Type B pancreatic cell (in vitro differentiated cells): ENCODE data around the gene KDM8. TPM values are rescaled to one million over a fixed set of nuclear protein-coding genes. Genes with fewer than 3 reads are reported as not detected.
A peak's percentile ranks its signal among the peaks of the same experiment; 100 is the strongest.

ENCODE experiments used
- DNase-seq: peaks from one replicate; pipeline ENCODE4 v3.0.0; 2021; ENCODE audit warnings: mixed read lengths; ENCODE audit not compliant: unreplicated experiment; ENCODE audit errors: extremely low spot score
- H3K27ac Mint-ChIP-seq: 2 replicates; pipeline ENCODE4 v1.8.0; 2021; ENCODE audit warnings: mild to moderate bottlenecking, mixed read lengths
- H3K27me3 Mint-ChIP-seq: 2 replicates; pipeline ENCODE4 v1.8.0; 2021; ENCODE audit warnings: mixed read lengths
- H3K36me3 Mint-ChIP-seq: 2 replicates; pipeline ENCODE4 v1.8.0; 2021; ENCODE audit warnings: mixed read lengths
- H3K4me1 Mint-ChIP-seq: one replicate; pipeline ENCODE4 v1.8.0; 2021; ENCODE audit warnings: mixed read lengths; ENCODE audit not compliant: unreplicated experiment
- H3K4me3 Mint-ChIP-seq: 2 replicates; pipeline ENCODE4 v1.8.0; 2021; ENCODE audit warnings: mild to moderate bottlenecking, mixed read lengths
- H3K9me3 Mint-ChIP-seq: 2 replicates; pipeline ENCODE4 v1.8.0; 2021; ENCODE audit warnings: mixed read lengths
- long read RNA-seq: library from polyadenylated mRNA; unstranded; transcript quantifications from one replicate; pipeline ENCODE4 v2.0.0, GENCODE V29; 2020
- total RNA-seq: library from RNA; stranded (reverse); gene quantifications from 2 replicates; pipeline ENCODE4 v1.2.1, GENCODE V29; 2021; ENCODE audit warnings: low replicate concordance
- TF ChIP-seq, protein P1 (sequence below): fragments of 200-600 bp; sonication (generic); conservative IDR thresholded peaks from 2 replicates; pipeline ENCODE4 v1.5.0; 2021; ENCODE audit warnings: antibody characterized with exemption, mild to moderate bottlenecking

KDM8 gene
- total RNA-seq = 6.3 and 11.1 TPM in 2 replicates
- long read RNA-seq, transcript KDM8-201 (8 exons, 2,462 nt) = major isoform, 8 of 18 reads
- long read RNA-seq, partial matches to known transcripts = 4 of 18 reads
- long read RNA-seq, other reads (novel, unspliced or antisense) = 6 of 18 reads

DNA sequence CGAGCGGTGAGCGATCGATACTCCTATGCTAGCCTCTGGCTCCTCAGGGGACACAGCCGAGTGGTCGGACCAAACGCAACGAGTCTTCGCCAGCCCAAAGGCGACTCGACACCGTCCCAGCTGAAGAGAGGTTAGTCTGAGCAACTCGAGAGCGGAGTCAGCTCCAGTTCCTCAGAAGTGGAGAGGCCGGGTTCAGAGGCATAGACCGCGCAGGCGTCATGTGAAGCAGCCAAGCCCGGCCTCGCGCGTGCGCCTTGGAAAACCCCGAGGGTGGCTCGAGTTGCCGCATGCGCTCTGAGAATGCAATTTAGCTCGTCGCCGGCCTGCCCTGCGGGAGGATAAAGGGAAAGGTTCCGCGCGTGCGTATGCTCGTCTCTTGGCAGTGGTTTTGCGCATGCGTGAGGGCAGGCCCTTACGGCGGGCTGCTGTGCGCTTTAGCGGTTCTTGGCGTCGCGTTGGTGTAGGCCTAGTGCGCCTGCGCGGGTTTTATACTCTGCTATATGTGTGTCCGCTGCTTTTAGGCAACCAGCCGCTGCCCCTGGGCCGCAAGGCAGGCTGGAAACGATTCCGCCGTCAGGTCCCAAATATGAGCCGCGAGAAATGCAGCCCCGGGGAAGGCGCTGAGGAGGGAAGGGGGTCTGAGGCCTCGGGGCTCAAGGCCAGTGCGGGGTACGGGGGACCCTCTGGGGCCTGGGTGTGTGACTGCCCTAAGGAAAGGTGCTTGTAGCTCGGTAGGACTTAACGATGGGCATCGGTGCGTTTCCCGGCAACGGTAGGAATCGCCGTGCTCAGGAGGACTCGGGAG lies at the start of gene KDM8:
TSS of gene KDM8 (plus strand) at position 20 of the 805 bp plus-strand sequence. CDS start 6,598 bp downstream, outside the sequence.
- peak within 1 kb of the TSS; percentile 100 for H3K4me3 Mint-ChIP-seq
- DNase-seq = peak; percentile 100
- TF ChIP-seq, protein P1, sequence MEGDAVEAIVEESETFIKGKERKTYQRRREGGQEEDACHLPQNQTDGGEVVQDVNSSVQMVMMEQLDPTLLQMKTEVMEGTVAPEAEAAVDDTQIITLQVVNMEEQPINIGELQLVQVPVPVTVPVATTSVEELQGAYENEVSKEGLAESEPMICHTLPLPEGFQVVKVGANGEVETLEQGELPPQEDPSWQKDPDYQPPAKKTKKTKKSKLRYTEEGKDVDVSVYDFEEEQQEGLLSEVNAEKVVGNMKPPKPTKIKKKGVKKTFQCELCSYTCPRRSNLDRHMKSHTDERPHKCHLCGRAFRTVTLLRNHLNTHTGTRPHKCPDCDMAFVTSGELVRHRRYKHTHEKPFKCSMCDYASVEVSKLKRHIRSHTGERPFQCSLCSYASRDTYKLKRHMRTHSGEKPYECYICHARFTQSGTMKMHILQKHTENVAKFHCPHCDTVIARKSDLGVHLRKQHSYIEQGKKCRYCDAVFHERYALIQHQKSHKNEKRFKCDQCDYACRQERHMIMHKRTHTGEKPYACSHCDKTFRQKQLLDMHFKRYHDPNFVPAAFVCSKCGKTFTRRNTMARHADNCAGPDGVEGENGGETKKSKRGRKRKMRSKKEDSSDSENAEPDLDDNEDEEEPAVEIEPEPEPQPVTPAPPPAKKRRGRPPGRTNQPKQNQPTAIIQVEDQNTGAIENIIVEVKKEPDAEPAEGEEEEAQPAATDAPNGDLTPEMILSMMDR = no peak
- H3K36me3 Mint-ChIP-seq = no peaks in the 10 kb centered on the region
- peaks cover 12% of the 10 kb centered on the region for H3K4me1 Mint-ChIP-seq
- H3K27ac Mint-ChIP-seq = peak within 1 kb of the TSS; percentile 99
- H3K27me3 Mint-ChIP-seq = peaks cover 4% of the 10 kb centered on the region
- H3K9me3 Mint-ChIP-seq = no peaks in the 10 kb centered on the region

DNA sequence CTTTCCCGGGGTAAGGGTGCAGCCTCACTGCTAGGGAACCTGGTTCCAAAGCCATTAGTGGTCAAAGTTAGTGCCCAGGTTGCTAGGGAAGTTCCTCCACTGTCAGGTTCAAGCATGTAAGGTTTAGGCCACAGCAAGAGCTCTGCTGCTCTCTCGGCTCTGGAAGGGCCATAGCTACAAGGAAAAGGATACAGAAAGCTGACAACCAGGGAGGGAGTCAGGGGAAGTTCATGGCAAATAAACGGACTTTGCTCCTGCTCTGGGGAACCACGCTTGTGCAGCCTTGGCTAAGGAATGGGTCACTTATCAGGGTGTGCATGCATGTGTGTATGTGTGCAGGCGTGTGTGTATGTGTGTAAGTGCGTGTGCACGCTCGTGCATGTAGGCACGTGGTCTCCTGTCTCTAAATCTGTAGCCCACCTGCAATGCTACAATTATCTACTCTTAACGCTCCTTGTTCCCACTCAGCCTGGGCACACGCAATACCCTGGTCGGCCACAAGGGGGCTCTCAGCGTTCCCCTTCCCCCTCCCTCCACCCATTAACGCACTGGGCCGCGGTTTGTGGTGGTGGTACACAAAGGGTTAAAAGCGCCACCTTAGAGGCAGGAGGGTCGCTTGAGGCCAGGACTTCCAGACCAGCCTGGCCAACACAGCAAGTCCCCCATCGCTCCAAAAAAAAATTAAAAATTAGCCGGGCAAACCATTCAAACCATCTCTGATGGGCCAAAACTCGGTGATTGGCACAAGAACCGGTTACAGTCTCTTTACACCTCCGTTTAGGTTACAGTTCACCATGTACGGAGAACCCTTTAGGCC lies 48.4 kb upstream of the KDM8 start:
- H3K36me3 Mint-ChIP-seq = no peaks in the 10 kb centered on the region

DNA sequence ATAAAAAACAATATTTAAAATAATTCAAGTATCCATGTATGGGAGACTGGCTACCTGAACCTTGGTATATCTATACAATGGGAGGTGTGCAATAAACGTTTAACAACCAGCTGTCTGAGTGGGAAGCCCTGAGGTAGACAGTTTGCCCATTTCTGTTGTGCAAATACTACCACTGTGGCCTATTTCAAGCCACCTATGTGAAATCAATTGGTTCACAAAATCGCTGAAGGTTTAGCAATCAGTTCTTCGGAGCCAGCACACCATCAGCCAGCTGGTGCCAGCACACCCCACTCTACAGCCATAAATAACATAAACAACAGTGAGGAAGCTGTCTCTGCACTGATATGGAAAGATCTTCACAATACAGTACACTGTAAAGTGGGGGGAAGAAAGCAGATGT lies 46.7 kb upstream of the KDM8 start:
- peaks cover 5% of the 10 kb centered on the region for H3K4me1 Mint-ChIP-seq
- no peak for DNase-seq
- no peak overlapping the region for H3K4me3 Mint-ChIP-seq
- no peaks in the 10 kb centered on the region for H3K36me3 Mint-ChIP-seq
- TF ChIP-seq, protein P1 = no peak
- H3K9me3 Mint-ChIP-seq = peaks cover 4% of the 10 kb centered on the region
- no peaks in the 10 kb centered on the region for H3K27me3 Mint-ChIP-seq
- H3K27ac Mint-ChIP-seq = no peak overlapping the region

More for the DNA sequence above, 48.4 kb upstream of the KDM8 start:
- DNase-seq = peak; percentile 71
- TF ChIP-seq, protein P1 = peak; percentile 96
- peaks cover 5% of the 10 kb centered on the region for H3K4me1 Mint-ChIP-seq
- H3K27me3 Mint-ChIP-seq = no peaks in the 10 kb centered on the region
- peaks cover 4% of the 10 kb centered on the region for H3K9me3 Mint-ChIP-seq
- no peak overlapping the region for H3K4me3 Mint-ChIP-seq
- no peak overlapping the region for H3K27ac Mint-ChIP-seq

DNA sequence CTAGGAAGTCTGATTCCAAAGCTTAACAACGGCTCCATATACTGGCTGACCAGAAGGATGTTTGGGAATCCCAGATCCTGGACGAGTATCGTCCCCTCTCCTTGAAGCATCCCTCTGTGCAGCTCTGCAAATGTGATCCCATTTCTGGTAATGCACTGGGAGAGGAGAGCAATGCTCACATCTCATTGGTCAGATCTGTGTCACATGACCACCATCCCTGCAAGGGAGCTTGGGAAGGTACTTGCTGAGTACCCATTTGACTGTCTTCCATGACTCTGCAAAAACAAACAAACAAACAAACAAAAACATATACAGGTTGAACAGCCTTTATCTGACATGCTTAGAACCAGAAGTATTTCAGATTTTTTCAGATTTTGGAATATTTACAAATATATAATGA lies 41.9 kb upstream of the KDM8 start:
- Mint-ChIP-seq H3K36me3 (no peaks in the 10 kb centered on the region), H3K4me1 (peaks cover 3% of the 10 kb centered on the region), H3K4me3 (no peak overlapping the region), H3K27ac (no peak overlapping the region), H3K27me3 (peaks cover 3% of the 10 kb centered on the region), H3K9me3 (peaks cover 4% of the 10 kb centered on the region)
- TF ChIP-seq, protein P1 = no peak
- no peak for DNase-seq

DNA sequence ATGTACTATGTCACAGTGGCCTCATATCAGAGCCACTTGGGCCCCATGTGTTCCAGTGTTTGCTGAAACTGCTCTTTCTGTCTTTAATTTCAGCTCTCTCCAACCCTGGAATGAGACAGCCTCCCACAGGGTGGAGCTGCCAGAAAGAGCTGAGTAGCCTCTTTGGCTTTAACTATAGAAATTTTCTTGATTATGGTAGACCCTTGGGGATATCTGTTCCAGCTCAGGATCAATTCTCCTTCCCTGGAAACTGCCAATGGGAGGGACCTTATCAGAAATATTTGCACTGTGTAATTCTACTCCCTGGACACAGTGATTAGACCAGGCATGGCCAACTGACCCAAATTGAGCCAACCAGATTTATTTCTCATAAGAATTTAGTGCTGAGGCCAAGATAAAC lies 39.0 kb upstream of the KDM8 start:
- Mint-ChIP-seq H3K27ac (no peak overlapping the region), H3K4me1 (peaks cover 3% of the 10 kb centered on the region), H3K9me3 (no peaks in the 10 kb centered on the region), H3K36me3 (no peaks in the 10 kb centered on the region), H3K4me3 (no peak overlapping the region), H3K27me3 (peaks cover 3% of the 10 kb centered on the region)
- TF ChIP-seq, protein P1 = no peak
- no peak for DNase-seq
